Measurements from ENCODE around the gene DCAF12.

DNA sequence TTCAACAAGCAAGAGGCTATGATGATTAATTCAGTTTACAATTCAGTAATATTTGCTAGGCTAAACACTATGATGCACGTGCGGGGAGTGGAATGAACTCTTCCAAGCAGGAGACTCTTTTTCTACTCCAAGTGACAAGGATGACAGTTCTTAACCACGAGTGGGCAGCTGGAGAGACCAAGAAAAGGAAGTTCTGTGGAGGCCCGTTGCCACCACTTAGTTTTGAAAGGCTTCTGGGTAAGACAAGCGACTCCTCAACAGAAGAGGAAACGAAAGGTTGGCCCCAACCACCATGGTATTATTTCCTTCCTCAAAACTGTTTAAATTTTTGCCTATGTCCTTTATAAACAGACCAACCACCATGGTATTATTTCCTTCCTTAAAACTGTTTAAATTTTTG lies 2.8 kb downstream of the DCAF12 start:
- TF ChIP-seq, protein P1, sequence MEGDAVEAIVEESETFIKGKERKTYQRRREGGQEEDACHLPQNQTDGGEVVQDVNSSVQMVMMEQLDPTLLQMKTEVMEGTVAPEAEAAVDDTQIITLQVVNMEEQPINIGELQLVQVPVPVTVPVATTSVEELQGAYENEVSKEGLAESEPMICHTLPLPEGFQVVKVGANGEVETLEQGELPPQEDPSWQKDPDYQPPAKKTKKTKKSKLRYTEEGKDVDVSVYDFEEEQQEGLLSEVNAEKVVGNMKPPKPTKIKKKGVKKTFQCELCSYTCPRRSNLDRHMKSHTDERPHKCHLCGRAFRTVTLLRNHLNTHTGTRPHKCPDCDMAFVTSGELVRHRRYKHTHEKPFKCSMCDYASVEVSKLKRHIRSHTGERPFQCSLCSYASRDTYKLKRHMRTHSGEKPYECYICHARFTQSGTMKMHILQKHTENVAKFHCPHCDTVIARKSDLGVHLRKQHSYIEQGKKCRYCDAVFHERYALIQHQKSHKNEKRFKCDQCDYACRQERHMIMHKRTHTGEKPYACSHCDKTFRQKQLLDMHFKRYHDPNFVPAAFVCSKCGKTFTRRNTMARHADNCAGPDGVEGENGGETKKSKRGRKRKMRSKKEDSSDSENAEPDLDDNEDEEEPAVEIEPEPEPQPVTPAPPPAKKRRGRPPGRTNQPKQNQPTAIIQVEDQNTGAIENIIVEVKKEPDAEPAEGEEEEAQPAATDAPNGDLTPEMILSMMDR (IDR thresholded peaks at IDR 0.05) = no peak
- TF ChIP-seq ZFX (IDR thresholded peaks at IDR 0.05; ENCODE audit: borderline replicate concordance) = no peak
